Measurements from ENCODE around the gene WNT3. TPM values are rescaled to one million over a fixed set of nuclear protein-coding genes. Genes with fewer than 3 reads are reported as not detected.
A peak's percentile ranks its signal among the peaks of the same experiment; 100 is the strongest.

WNT3 gene, protein sequence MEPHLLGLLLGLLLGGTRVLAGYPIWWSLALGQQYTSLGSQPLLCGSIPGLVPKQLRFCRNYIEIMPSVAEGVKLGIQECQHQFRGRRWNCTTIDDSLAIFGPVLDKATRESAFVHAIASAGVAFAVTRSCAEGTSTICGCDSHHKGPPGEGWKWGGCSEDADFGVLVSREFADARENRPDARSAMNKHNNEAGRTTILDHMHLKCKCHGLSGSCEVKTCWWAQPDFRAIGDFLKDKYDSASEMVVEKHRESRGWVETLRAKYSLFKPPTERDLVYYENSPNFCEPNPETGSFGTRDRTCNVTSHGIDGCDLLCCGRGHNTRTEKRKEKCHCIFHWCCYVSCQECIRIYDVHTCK
- total RNA-seq (2021; fragmentation: NEBNext Ultra II Directional; extraction: Animal tissue kit (Norgen Biotek cat#: 25700)) (1.3 and 2.0 TPM in 2 replicates), polyA plus RNA-seq (2011; rRNA removed) (0.56 and 0.96 TPM in 2 replicates), polyA minus RNA-seq (2011; rRNA and poly(A)+ RNA removed) (0.71 and 0.91 TPM in 2 replicates)
- 1.00 TPM for polyA plus RNA-seq (2011; cell fraction: cytosol; rRNA removed)
- 1.2 TPM for polyA plus RNA-seq (2011; cell fraction: nucleus; rRNA removed)
- polyA plus RNA-seq (2012, experiment 1 of 2): 0.40 to 1.3 TPM (median 0.77 TPM) in 4 replicates
- polyA plus RNA-seq (2012, experiment 2 of 2): 0.76 TPM
- polyA plus RNA-seq (2013, experiment 1 of 2): 5.2 TPM
- polyA plus RNA-seq (2013, experiment 2 of 2): 6.7 TPM
- 0.66 TPM for polyA minus RNA-seq (2011; cell fraction: cytosol; rRNA and poly(A)+ RNA removed)
- polyA minus RNA-seq (2011; cell fraction: nucleus; rRNA and poly(A)+ RNA removed): 0.60 TPM
- long read RNA-seq, experiment 1, partial matches to known transcripts: 0 of 1 reads
- long read RNA-seq, experiment 1, other reads (novel, unspliced or antisense): 1 of 1 reads
- long read RNA-seq, experiment 2, partial matches to known transcripts: 0 of 1 reads
- long read RNA-seq, experiment 2, other reads (novel, unspliced or antisense): 0 of 1 reads

DNA sequence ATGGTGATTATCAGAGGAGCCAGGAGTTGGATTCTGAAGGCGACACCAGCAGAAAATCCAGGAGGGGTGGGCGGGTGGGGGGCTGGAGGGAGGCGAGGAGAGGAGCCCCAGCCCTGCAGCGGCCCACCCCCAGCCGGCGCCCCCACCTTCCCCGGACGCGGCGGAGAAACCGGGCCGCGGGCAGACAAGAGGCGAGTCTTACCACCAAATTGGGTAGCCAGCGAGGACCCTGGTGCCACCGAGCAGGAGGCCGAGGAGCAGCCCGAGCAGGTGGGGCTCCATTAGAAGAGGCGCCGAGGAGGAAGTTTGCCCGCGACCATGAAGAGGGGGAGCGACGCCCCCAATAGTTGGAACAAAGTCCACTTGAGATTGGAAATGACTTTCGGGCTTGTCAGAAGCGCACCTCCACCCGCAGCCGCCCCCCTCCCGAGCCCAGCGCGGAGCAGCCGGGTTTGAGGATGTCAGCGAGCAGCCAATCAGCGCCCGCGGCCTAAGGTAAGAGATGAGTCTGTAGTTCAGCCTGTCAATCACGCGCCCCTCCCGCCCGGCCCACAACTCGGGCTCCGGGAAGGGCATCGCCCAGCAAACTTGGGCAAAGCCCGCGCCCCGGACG, at the start of gene WNT3:
TSS of gene WNT3 (minus strand) at position 377 of the 613 bp plus-strand sequence. CDS start at position 282, 95 bp downstream.
- Histone ChIP-seq H3K27ac (ENCODE audit: low read depth, low read length) (no peak within 1 kb of the TSS), H2AFZ (ENCODE audit: low read length) (no peak within 1 kb of the TSS), H3K4ac (replicated peaks; ENCODE audit: insufficient read length, low read depth, low read length) (no peak within 1 kb of the TSS), H2BK15ac (ENCODE audit: low read length) (no peak within 1 kb of the TSS; the same call in 1 of the 2 replicates), H2BK5ac (ENCODE audit: low read depth, low read length) (peak within 1 kb of the TSS; percentile 97; the same call in 1 of the 2 replicates), H3K18ac (ENCODE audit: extremely low read depth, low read length) (peak within 1 kb of the TSS; percentile 95), H3K56ac (replicated peaks; ENCODE audit: insufficient read length, low read depth, low read length) (peak within 1 kb of the TSS; percentile 46), H3K4me3 (ENCODE audit: extremely low read depth in 1 of 4, insufficient read depth in 2 of 4, low read depth in 3 of 4, low read length in 4 of 4) (peak within 1 kb of the TSS; percentile 22 to 61 (median 48)), H3K4me2 (ENCODE audit: insufficient read depth in 1 of 2, low read depth in 2 of 2, low read length in 2 of 2) (peak within 1 kb of the TSS; percentile 92 to 96), H3K79me2 (ENCODE audit: control insufficient read depth in 1 of 2, insufficient read depth in 2 of 2, low read length in 2 of 2) (no peaks in the 10 kb centered on the region), H3K9me3 (ENCODE audit: insufficient read depth in 2 of 2, low read depth in 1 of 2, low read length in 1 of 2) (no peaks in the 10 kb centered on the region), H2AK5ac (ENCODE audit: low read depth, low read length) (no peak within 1 kb of the TSS), H4K8ac (ENCODE audit: extremely low read depth, insufficient read depth, low read length) (no peak within 1 kb of the TSS), H3K23ac (ENCODE audit: insufficient read length) (no peak within 1 kb of the TSS), H4K91ac (replicated peaks; ENCODE audit: insufficient read length, low read length) (peak within 1 kb of the TSS; percentile 60), H3K14ac (ENCODE audit: insufficient read length) (no peak within 1 kb of the TSS), H3K23me2 (ENCODE audit: low read depth, low read length) (peaks cover 23% of the 10 kb centered on the region; the same call in 1 of the 2 replicates), H3K27me3 (replicated peaks in 1 of 4; ENCODE audit: control insufficient read depth in 3 of 4, extremely low read depth in 1 of 4, insufficient read depth in 3 of 4, low read length in 3 of 4) (peaks cover 37 to 80% (median 74%) of the 10 kb centered on the region in 4 experiments), H3K36me3 (ENCODE audit: control insufficient read depth in 2 of 4, insufficient read depth in 4 of 4, low read length in 3 of 4) (no peaks in the 10 kb centered on the region), H2BK20ac (ENCODE audit: low read length) (no peak within 1 kb of the TSS), H3K9ac (replicated peaks in 1 of 4; ENCODE audit: extremely low read depth in 1 of 4, low read depth in 3 of 4, low read length in 3 of 4) (no peak within 1 kb of the TSS), H4K20me1 (replicated peaks in 1 of 2; ENCODE audit: control insufficient read depth in 1 of 2, insufficient read depth in 2 of 2, low read length in 2 of 2) (peaks cover 2% of the 10 kb centered on the region in 2 experiments), H2BK120ac (replicated peaks; ENCODE audit: low read depth, low read length) (no peak within 1 kb of the TSS), H2BK12ac (ENCODE audit: low read depth, low read length) (peak within 1 kb of the TSS; percentile 96; the same call in 1 of the 2 replicates), H4K5ac (ENCODE audit: insufficient read length, low read depth, low read length) (no peak within 1 kb of the TSS), H3K4me1 (replicated peaks in 1 of 4; ENCODE audit: control insufficient read depth in 3 of 4, insufficient read depth in 4 of 4, low read length in 3 of 4) (peaks cover 0 to 44% (median 33%) of the 10 kb centered on the region in 4 experiments; a peak in 6 of 7 replicates), H3K79me1 (ENCODE audit: low read depth, low read length) (no peaks in the 10 kb centered on the region; the same call in 1 of the 2 replicates)
- TF ChIP-seq, protein P1, sequence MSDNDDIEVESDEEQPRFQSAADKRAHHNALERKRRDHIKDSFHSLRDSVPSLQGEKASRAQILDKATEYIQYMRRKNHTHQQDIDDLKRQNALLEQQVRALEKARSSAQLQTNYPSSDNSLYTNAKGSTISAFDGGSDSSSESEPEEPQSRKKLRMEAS (IDR thresholded peaks at IDR 0.05): 0 out of 2 replicates have a peak, but pooled peaks have one; percentile 28
- TF ChIP-seq TCF12 (IDR thresholded peaks at IDR 0.05; ENCODE audit: low read depth, low read length) (no peak), JUN (IDR thresholded peaks at IDR 0.05; ENCODE audit: low read depth, low read length) (no peak)
- POLR2A ChIA-PET (ENCODE audit: partially characterized antibody): interaction anchor here (1.5 kb wide), 1 partner anchor 9 kb away, joined by 4 read pairs; no protein-coding TSS in a partner anchor
- 4% methylated on average over 32 of the region's 47 CpGs; no CpG with 5 or more reads in 1 of the 2 experiments for WGBS, 2 experiments (ENCODE audit: extremely low coverage in 1 of 2, insufficient coverage in 1 of 2, insufficient read length in 1 of 2, insufficient replicate concordance in 2 of 2, low coverage in 1 of 2, low lambda C conversion rate in 2 of 2, missing lambda C conversion rate in 1 of 2)
- FAIRE-seq: no peak
- CTCF ChIA-PET (ENCODE audit: partially characterized antibody): interaction anchor here (1.6 kb wide), 1 partner anchor 9 kb away, joined by 4 read pairs; no protein-coding TSS in a partner anchor
- peak in 1 of 2 experiments; percentile 89 for DNase-seq (ENCODE audit: low read depth in 1 of 2, low spot score in 2 of 2)

Data from H1 (cell line).